Stimulated activated naive CD4-positive, alpha-beta T cell treated with Interleukin-2 at 50 U/mL for 16 hours (primary cell): ENCODE results near the gene IQCM.

Experiments
- DNase-seq: peaks from one replicate; lab custom pipeline; 2025; lab: John Stamatoyannopoulos, UW

The IQCM gene

DNA sequence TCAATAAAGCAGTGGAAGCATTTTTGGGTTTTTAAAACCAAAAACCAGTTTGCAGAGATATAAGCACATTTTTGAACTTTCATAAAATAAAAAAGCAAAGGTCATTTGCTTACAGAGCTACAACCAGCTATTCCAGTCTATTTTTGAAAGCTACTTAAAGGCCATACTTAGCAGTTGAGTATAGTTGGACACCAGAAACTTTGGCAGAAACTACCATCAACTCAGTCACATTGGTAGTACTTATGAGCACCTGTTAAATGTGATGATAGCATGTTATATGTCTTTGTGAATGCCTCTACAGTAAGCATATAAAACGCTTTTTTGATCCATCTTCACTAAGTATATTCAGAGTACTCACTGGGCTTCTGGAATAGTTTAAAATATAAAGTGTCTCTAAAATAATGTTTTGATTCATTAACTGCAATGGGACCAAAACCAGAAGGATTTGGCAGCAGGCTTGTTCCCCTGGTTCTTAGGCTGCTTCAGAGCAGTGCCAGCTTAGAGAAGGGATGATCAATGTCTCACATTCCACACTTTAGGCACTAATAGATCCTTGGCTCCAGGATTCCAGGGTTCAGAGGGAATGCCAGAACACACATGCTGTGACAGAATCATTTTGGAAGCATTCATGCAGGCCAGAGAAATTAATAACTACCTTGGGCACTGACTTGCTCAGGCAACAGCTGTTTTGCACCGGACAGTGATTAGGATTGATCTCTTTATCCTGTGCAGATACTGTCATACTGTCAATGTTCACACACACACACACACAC lies 103.9 kb downstream of the IQCM start:
- no peak for DNase-seq

DNA sequence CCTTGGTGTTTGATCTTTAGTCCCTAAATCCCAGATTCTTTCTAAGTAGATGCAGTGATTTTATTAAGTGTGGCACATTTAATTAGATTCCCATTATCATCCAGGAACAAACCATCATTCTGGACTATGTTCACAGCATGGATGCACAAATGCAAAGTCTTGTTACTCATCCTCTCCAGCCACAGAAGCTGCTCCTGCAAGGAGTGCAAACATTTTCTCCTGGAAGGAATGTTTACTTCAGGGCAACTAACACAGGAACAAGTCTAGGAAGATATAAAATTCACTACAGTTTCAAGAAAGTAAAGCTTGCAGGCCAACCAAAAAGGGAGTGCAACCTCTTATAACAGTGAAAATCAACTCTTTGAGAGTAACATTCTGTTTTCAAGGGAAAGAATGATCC lies 106.0 kb downstream of the IQCM start:
- no peak for DNase-seq

DNA sequence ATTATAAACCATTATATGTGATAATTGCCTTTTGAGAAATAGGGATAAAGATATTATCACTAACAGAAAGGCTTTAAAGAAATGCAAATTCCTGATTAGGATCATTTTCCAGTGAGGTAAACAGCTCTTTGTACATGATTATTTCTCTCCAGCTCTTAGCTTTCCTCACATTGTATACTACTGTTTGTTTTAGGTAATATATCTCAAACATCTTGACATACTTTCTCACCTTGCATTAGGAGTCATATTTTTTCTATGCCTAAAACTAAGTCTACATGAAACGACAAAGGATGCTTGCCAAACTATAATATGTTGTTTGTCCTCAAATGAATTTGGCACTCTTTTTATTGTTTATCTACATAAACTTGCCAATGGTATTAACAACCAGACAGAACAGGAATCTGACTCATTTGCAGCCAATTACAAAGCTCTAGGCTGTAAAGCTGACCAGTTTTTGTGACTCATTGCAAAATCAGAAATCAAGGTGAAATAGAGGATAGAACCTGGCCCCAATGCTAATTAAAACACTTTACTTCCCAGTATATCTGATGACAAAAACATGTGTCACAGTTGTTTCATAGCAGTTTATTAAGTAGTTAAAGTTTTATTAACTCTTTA lies 107.0 kb downstream of the IQCM start:
- DNase-seq, result no peak

DNA sequence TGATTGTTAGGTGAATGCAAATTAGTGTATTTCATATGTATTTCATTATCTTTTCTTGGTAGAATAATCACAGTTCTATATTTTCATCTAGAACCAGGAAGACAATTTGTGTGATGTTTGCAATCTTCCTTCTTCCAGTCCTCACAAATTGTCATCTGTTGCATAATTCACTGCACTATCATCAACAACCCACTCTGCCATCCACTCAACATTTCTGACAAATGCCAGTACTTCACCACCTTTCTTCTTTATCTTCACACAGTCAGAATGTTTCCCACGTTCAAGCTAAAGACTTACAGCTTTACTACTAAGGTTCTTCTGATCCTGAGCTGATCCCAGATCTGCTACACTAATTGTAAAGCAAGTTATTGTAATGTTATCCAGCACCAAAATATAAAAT lies 107.8 kb downstream of the IQCM start:
- DNase-seq, result no peak

DNA sequence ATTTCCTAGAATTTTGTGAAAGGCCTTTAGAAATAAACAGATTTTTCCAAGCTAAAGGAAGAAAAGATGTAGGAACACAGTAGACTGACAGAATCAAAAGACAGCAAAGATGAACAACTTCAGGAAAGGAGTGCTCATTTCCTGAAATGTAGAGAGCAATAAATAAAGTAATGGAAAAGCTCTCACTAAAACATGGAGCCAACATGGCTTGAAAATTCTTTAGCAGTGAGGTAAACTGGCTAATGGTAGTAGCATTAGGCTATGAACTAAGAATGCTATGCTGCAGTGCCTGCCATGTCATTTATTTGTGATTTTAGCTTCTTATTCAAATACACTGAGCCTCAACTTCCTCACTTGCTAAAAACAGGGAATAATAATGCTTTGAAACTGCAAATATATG lies 108.7 kb downstream of the IQCM start:
- no peak for DNase-seq

DNA sequence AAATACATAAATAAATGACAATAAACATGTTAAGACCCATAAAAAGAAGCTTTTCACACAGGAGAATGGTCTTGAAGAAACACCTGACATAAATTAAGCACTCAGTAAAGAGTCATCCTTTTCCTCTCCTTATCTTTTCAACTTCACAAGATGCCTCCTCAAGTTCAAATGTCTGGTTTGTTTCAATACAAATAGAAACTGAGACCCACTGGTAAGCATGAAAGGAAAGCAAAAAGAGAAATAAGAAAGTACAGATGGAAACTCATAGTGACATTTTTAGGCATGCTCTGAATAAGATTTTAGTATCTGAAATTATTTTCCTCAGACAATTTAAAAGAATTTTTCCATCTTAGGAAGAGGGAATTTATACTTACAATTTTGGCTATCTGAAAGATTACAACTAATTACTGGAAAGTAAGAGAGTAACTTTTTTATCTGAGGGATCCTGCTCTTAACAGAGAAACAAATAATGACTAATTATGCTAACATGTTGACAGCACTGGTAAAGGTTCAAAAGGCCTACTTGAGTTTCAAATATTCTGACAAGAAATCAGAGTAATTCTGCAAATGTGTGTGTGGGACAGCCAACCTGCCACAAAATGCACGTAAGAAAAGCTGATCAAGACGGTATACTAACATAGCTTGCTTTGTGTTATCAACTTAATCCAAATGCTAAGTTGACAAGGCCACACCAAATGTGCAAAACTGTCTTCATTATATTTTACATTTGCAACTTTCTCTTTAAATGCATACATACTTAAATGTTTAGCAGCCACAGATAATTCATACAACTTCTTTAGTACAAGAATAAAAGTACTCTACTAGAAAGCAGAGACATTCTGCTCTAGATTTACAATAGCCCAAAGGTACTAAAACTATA lies 113.0 kb downstream of the IQCM start:
- DNase-seq, result no peak

DNA sequence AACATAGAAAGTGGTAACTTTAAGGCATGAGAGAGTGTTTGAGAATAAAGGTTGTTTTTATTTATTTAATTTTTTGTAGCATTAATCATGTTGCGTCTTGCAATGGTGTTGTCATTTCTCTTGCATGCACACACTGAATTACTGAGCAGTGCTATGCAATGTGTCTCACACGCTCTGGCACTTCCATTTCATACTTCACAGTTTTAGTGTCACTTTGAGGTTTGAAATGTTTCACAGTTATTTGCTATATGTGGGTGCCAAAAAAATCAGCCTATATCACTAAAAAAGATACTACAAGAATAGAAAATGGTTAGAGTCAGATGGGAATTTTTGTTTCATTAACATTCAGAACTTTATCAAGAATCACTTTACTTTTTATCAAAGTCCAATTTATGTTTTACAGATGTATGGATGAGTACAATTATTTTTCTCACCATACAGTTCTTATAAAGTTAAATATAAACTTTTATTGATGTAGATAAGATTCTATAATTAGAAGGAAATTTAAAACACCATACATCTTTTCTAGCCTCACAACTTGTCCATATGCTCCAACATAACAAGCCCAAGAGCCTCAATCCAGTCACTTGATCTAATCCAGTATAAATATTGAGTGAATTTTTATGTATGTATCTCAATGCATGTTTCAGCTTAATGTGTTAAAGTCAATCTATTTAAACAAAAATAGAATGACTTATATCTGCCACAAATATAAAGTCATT lies 114.0 kb downstream of the IQCM start:
- DNase-seq, result no peak

DNA sequence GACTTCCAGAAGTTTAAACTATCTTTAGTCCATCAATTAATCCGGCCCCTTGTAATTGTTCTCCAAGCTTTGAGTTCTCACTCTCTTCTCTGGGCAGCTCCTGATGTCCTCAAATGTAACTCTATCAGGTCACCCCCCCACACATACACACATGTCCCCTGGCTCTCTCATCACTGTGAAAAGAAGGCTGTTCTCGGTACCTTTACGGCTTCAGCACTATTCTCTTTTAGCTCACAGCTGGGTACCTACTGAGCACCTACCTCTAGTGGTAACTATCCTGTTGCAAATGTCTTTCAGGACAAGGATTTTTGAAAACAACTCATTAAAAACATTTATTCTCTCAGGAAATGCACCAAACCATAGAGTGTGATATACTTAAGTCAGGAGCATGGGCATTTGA lies 115.4 kb downstream of the IQCM start:
- no peak for DNase-seq

DNA sequence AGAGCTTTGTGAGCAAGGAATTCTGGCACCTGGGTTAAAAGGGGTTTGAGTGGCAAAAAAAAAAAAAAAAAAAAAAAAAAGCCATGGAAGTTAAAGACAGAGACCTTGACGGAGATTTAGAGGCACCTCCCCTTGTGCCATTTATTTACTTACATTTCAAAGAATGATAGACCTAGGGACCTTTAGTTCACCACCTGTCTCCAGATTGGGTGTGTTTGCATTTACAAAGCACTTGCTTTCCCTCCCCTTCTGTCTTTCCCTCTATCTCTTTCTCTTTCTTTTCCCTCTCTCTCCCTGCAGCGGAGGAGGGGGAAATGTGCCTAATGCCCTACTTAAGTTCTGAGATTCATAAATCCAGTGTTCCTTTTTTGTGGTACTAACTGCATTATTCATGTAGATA lies 116.0 kb downstream of the IQCM start:
- DNase-seq, result no peak

DNA sequence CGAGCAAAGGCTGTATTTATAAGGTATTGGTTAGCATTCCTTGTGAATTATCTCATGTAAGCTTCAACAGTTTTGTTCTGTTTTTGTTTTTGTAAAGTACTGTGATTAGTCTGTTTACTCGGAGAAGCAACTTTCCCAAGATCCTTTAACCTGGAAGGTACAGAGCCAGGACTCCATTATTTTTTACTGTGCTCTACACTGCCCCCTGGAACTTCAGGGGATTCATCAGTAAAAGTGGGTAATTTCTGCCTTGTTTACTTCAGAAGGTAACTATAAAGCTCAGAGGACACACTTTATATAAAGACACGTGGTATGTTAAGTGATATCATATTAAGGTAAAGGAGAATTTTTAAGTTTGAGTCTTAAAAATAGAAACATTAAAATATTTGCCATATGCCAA lies 124.9 kb downstream of the IQCM start:
- DNase-seq, result no peak

DNA sequence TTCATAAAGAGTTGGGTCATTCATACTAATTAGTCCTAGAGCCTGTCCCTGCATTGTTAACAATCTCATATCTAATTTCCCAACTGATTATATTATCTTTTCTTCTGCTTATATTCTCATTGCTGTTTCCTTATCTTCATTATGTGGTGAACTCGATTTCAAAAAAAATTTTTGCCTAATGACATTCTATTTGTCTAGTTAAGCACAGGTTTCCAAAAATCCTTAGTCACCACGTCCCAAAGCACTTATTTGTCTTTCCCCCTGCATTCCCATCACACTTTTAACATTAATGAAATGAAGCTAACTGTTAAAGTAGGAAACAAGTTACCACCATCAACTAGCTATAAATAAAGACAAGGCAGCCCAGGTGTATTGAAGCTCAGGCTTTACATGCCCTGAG lies 131.1 kb downstream of the IQCM start:
- DNase-seq, result no peak

DNA sequence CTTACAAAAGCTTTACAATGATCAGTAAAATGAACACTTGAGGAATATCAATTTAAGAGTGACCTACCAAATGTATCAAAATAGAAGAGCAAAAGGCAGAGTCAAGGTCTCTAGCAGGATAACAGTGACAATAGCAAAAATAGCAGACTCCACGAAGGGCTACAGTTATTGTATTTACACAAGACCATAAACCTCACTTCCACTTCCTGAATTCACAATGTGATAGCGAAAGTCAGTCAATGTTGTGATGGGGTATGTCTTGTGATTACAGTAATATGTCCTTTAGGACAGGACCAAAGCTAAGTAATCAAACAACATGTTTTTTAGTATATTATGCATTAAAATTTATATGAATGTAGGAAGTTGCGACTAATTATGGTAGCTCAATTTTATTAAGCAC lies 139.6 kb downstream of the IQCM start:
- DNase-seq, result no peak

DNA sequence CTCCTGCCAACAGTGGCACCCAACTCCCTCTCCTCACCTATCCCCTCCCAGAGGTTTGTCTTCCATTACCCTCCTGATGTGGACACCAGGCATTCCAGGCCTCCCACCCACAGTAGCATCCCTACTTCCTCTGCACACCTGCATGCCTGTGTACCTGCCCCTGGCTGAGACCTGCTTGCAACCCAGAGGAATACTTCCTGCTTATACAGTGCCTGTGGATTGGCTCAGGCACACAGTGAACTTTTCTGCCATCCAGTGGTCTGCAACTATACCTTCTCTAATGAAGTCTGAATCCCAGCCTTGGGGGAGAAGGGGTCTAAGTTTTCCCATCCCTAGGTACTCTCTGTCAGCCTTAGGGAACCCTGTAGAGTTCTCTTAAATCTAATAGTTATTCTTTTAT lies 169.9 kb downstream of the IQCM start:
- DNase-seq, result no peak

DNA sequence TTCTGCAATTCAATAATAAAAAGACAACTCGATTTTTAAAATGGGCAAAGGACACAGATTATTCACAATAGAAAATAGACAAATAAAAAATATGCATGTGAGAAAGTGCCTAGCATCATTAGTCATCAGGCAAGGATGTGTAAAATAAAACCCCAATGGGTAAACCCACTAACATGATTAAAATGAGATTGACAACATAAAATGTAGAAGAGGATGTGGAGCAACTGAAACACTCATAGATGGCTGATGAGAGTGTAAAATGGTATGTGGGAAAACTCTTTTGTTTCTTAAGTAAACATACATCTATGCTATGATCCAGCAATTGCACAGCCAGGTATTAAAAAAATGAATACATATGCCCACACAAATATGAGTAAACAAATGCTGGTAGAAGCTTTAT lies 177.6 kb downstream of the IQCM start:
- no peak for DNase-seq

DNA sequence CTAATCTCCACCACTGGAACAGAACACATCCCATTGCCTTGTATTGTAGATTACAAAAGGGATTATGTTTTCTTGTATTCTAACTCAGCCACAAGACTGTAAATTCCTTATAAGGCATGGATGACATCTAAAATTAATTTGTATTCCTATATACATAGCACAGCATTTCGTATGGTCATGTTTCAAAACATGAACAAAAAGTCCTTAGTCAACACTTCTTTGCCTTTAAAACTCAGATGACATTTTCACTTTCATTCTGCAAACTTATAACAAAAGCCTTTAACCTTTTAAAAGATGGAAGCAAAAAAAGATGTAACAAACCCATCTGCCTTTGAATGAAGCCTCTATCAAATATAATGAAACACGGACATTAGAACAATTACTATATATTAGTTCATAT lies 181.3 kb downstream of the IQCM start:
- DNase-seq, result no peak

DNA sequence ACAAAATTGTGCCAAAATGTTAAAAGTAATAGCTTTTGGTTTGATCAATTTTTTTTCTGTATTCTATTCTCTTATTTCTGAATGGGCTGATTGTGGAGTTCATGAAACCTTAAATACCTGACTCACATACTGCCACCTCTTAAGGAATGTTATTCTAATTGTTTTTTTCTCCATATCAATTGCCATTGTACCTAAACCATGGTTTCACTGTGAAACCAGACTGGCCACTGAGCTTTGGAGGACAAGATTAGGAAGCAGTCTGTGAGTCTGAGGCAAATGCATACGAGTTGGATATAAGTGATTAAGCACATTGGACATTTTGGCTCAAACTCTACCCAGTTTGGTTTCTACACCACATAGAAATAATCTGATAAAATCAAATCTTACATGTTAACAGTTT lies 184.0 kb downstream of the IQCM start:
- DNase-seq, result no peak

DNA sequence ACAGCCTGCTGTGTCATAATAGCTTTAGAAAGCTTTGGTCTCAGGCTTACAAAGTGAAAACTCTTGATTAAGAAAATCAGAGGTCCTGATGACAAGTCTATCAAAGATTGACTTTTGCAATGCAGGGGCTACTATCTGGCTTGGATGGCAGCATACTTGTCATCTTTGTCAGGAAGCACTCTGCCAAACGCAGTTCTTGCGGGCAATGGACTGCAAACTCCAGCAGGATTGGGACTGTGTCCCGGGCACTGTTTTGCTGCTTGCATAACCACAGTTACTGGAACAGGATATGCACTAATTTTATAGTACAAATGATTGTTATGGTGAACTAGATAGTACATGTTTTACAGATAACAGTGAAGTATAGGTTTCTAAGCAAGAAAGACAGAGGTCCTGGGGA lies 185.6 kb downstream of the IQCM start:
- DNase-seq, result no peak

DNA sequence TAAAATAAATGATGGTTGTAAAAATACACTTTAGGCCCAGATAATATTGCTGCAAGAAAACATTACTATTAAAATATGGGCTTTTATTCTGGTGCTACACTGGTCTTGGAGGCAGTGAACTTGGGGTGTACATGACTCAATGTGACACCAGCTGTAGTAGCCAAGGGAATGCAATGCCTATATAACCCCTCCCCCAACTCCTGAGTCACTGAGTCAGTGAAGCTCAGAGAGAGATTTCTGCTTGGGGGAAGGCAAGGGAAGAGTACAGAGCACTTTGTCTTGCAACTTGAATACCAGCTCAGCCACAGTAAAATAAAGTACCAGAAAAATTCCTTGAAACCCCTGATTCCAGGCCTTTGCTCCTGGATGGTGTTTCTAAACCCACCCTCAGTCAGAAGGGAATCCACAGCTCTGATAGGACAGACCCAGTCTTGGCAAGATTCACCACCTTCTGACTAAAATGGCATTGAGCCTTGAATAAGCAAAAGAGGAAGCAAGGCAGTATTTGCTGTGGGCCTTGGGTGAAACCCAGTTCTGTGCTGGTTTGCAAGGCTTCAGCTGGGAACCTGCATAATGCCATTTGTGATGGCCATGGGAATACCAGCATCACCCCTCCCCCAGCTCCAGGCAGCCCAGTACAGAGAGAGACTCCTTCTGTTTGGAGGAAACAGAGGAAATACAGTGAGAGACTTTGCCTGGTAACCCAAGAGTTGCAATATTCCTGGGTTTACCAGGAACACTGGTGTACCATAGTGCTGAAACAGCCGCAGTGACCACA lies 209.9 kb downstream of the IQCM start:
- no peak for DNase-seq

DNA sequence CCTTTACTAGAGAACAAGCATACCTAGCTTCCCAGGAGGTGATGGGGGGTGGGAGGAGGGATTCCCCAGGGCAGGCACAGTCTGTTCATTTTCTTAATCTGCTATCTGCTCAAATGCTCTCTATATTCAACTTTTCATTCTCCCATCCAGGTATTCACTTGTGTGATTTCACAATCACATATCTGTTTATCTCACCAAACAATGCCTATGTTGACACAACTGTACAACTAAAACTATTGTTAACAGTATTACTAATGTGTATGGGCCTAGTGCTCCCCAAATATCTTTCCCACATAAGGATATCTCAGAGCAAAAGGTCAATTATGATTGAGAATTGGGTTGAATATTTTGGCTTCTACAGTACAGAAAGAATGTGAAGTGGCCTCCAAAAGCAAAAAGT lies 210.8 kb downstream of the IQCM start:
- no peak for DNase-seq

DNA sequence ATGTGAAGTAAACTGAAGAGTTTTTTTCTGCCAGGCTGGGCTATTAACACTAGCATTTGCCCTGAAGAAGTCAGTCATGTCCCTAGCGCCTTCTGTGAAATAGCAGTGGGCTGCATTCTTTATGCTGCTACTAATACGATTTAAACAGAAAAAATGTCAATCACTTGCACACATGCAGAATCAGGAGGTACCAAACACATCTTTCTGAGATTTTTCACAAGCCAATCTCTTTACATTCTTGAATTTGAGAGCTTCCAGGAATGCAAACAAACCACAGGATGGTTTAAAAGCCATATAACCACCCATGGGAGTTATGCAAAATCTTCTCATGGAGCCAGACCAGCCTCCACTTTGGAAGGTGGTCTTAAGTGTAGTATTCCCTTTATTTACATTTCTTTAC lies 220.1 kb downstream of the IQCM start:
- no peak for DNase-seq

DNA sequence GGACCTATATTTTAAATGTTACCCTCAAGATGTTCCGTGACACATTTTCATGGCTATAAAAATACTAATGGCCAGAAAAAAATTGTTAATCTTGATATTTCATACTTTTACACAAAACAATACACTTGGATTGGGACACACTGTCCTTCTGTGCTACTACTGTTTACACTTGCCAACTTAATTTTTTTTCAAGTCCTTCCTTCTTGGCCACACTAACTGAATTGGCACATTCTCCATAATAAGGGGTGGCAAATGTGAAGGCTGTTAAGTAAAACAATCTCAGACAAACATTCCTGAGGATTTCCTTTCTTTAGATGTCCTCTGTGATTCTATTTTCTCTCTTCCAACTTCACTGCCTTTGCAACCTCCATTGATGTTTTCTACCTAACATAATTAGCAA lies 225.8 kb downstream of the IQCM start:
- DNase-seq, result no peak

DNA sequence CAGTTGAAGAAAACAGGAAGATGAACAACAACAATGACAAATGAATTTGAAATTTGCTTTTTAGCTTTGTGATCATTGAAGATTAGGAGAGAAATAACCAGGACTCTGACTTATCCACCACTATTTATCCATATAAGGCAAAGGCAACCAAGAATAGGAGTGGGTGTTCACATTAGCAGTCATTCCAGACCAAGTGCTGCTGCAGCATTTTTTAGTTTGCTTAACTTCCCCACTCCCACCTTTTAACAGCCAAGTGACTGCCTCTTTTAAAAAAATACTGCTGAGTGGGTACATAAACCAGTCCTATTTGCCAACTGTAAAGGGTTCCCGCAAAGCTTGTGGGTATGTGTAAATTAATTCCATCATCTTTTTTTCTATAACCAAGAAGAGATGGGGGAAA lies 230.9 kb downstream of the IQCM start:
- DNase-seq, result no peak
